HepG2 (cell line): Measurements from ENCODE around the gene DCDC2. TPM values are rescaled to one million over a fixed set of nuclear protein-coding genes. Genes with fewer than 3 reads are reported as not detected.

Experiments used
- ATF7-NPFF ChIP-seq: sonication (generic); formaldehyde crosslinking; IDR thresholded peaks from 2 replicates; pipeline ENCODE4 v1.8.1; 2023; ENCODE audit warnings: mild to moderate bottlenecking, low read depth, missing genetic modification reagents, moderate library complexity
- EZH2 ChIP-seq: conservative IDR thresholded peaks from 2 replicates; pipeline ENCODE4 v1.6.1; 2012; ENCODE audit warnings: mild to moderate bottlenecking, low read depth, low read length, moderate library complexity
- GFI1 ChIP-seq: sonication (generic); formaldehyde crosslinking; IDR thresholded peaks from 2 replicates; pipeline ENCODE4 v1.5.0; 2020; ENCODE audit warnings: missing genetic modification reagents, mild to moderate bottlenecking, borderline replicate concordance
- HNRNPK ChIP-seq: fragments of 200-400 bp; formaldehyde crosslinking; IDR thresholded peaks from 2 replicates; pipeline ENCODE4 v1.6.1; 2018; ENCODE audit warnings: low read length, low read depth, moderate library complexity, mild to moderate bottlenecking; ENCODE audit not compliant: poor library complexity, severe bottlenecking
- MEF2D ChIP-seq: sonication (generic); formaldehyde crosslinking; IDR thresholded peaks from 2 replicates; pipeline ENCODE4 v1.5.1; 2020; ENCODE audit warnings: mild to moderate bottlenecking, missing genetic modification reagents
- PAF1 ChIP-seq: IDR thresholded peaks from 2 replicates; pipeline ENCODE4 v1.6.1; 2016; ENCODE audit warnings: missing genetic modification reagents, missing compliant biosample characterization
- ZNF484 ChIP-seq: sonication (generic); formaldehyde crosslinking; IDR thresholded peaks from 2 replicates; pipeline ENCODE4 v1.5.1; 2020; ENCODE audit warnings: mild to moderate bottlenecking, low read depth, missing genetic modification reagents, borderline replicate concordance
- ZNF713 ChIP-seq: sonication (generic); formaldehyde crosslinking; IDR thresholded peaks from 2 replicates; pipeline ENCODE4 v1.4.0; 2020; ENCODE audit warnings: mild to moderate bottlenecking, missing genetic modification reagents
- polyA plus RNA-seq, 8 experiments: library from polyadenylated mRNA; depleted of rRNA in 3 of 8; stranded (reverse) in 7 of 8; unstranded in 1 of 8; fragments of >200 nt; fragmentation: Illumina TruSeq in 4 of 8; extraction: Trizol in 4 of 8; gene quantifications; 2 replicates each; pipeline versions ENCODE4 v1.2.1 to v1.2.3, GENCODE V29; 2011 to 2016; ENCODE audit warnings: low read depth in 4 of 8, missing spikeins in 1 of 8, mixed read lengths in 1 of 8; ENCODE audit not compliant: insufficient read depth in 1 of 8
- total RNA-seq, 5 experiments: library from RNA; depleted of rRNA; stranded (reverse); fragments of >200 nt; fragmentation: Illumina TruSeq; extraction: Trizol; gene quantifications; 2 replicates each; pipeline ENCODE4 v1.2.3, GENCODE V29; 2016; ENCODE audit warnings: low read depth in 1 of 5
- TF ChIP-seq, protein P1 (sequence below): conservative IDR thresholded peaks from 2 replicates; pipeline ENCODE4 v1.6.1; 2018; ENCODE audit warnings: missing genetic modification reagents
- TF ChIP-seq, protein P2 (sequence below): IDR thresholded peaks from 2 replicates; pipeline ENCODE4 v1.6.1; 2016; ENCODE audit warnings: control low read depth
- TF ChIP-seq, protein P3 (sequence below): sonication (generic); formaldehyde crosslinking; conservative IDR thresholded peaks from 2 replicates; pipeline ENCODE4 v1.8.1; 2023; ENCODE audit warnings: missing genetic modification reagents
- TF ChIP-seq, protein P4 (sequence below): sonication (generic); formaldehyde crosslinking; IDR thresholded peaks from 2 replicates; pipeline ENCODE4 v1.4.0; 2020; ENCODE audit warnings: low read depth, mild to moderate bottlenecking, missing genetic modification reagents
- TF ChIP-seq, protein P5 (sequence below): sonication (generic); formaldehyde crosslinking; IDR thresholded peaks from one replicate; pipeline ENCODE4 v1.5.1; 2020; ENCODE audit warnings: mild to moderate bottlenecking, missing genetic modification reagents; ENCODE audit errors: not compliant biosample characterization

The DCDC2 gene
- total and polyA plus RNA-seq, 2 of the 13 experiments (the other 11 are each of a cell fraction or from before 2014, with no cell fraction given): 9.0 to 36.2 TPM

DNA sequence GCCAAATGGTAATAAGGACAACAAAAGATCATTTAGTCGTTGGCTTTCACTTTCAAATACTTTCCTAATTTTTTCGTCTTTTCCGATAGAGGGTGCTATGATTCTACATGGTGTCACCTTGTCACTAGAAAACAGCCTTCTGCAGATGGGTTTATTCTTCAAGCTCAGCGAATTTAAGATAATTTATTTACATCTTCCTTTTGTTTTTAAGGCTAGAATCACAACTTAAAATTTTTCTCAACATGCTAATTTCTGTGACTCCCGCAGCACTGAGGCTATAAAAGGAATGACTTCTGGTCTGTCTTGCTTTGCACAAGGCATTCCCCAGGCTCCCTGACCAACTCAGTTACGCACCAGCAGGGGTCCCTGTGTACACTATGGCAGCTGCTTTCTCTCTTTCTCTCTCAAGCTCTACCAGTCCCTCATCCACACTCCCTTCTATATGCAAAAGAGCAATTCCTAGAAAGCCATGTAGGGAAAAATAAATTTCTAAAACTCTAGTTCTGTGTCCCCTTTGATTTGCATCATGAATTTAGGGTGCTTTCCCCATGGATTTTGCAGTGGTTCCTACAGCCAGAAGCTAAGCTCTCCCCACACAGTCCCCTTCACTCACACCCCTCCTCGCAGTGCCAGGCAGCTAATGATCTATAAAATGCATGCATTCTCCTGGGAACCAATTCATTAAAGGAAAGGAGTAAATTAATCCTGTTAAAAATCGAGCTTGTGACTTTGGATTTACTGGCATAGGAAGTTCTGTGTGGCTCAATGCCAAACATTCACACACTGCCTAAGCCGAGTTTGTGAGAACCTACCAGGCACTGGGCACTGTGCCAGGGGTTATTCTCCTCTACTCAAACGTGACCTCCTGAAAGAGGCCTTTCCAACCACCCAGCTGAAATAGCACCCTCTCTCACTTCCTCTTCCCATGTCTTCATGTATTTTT, 74.5 kb downstream of the DCDC2 start (continued):
- TF ChIP-seq, protein P1, sequence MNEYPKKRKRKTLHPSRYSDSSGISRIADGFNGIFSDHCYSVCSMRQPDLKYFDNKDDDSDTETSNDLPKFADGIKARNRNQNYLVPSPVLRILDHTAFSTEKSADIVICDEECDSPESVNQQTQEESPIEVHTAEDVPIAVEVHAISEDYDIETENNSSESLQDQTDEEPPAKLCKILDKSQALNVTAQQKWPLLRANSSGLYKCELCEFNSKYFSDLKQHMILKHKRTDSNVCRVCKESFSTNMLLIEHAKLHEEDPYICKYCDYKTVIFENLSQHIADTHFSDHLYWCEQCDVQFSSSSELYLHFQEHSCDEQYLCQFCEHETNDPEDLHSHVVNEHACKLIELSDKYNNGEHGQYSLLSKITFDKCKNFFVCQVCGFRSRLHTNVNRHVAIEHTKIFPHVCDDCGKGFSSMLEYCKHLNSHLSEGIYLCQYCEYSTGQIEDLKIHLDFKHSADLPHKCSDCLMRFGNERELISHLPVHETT (CRISPR knock-in tag): no peak
- TF ChIP-seq MEF2D (CRISPR knock-in tag): peak; percentile 65; the same call in 1 of the 2 replicates
- TF ChIP-seq, protein P2, sequence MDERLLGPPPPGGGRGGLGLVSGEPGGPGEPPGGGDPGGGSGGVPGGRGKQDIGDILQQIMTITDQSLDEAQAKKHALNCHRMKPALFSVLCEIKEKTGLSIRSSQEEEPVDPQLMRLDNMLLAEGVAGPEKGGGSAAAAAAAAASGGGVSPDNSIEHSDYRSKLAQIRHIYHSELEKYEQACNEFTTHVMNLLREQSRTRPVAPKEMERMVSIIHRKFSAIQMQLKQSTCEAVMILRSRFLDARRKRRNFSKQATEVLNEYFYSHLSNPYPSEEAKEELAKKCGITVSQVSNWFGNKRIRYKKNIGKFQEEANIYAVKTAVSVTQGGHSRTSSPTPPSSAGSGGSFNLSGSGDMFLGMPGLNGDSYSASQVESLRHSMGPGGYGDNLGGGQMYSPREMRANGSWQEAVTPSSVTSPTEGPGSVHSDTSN: no peak
- TF ChIP-seq GFI1 (CRISPR knock-in tag): peak; percentile 70
- no peak for TF ChIP-seq EZH2
- TF ChIP-seq, protein P3, sequence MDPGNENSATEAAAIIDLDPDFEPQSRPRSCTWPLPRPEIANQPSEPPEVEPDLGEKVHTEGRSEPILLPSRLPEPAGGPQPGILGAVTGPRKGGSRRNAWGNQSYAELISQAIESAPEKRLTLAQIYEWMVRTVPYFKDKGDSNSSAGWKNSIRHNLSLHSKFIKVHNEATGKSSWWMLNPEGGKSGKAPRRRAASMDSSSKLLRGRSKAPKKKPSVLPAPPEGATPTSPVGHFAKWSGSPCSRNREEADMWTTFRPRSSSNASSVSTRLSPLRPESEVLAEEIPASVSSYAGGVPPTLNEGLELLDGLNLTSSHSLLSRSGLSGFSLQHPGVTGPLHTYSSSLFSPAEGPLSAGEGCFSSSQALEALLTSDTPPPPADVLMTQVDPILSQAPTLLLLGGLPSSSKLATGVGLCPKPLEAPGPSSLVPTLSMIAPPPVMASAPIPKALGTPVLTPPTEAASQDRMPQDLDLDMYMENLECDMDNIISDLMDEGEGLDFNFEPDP (CRISPR knock-in tag): no peak
- TF ChIP-seq, protein P4, sequence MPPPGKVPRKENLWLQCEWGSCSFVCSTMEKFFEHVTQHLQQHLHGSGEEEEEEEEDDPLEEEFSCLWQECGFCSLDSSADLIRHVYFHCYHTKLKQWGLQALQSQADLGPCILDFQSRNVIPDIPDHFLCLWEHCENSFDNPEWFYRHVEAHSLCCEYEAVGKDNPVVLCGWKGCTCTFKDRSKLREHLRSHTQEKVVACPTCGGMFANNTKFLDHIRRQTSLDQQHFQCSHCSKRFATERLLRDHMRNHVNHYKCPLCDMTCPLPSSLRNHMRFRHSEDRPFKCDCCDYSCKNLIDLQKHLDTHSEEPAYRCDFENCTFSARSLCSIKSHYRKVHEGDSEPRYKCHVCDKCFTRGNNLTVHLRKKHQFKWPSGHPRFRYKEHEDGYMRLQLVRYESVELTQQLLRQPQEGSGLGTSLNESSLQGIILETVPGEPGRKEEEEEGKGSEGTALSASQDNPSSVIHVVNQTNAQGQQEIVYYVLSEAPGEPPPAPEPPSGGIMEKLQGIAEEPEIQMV: no peak
- TF ChIP-seq, protein P5, sequence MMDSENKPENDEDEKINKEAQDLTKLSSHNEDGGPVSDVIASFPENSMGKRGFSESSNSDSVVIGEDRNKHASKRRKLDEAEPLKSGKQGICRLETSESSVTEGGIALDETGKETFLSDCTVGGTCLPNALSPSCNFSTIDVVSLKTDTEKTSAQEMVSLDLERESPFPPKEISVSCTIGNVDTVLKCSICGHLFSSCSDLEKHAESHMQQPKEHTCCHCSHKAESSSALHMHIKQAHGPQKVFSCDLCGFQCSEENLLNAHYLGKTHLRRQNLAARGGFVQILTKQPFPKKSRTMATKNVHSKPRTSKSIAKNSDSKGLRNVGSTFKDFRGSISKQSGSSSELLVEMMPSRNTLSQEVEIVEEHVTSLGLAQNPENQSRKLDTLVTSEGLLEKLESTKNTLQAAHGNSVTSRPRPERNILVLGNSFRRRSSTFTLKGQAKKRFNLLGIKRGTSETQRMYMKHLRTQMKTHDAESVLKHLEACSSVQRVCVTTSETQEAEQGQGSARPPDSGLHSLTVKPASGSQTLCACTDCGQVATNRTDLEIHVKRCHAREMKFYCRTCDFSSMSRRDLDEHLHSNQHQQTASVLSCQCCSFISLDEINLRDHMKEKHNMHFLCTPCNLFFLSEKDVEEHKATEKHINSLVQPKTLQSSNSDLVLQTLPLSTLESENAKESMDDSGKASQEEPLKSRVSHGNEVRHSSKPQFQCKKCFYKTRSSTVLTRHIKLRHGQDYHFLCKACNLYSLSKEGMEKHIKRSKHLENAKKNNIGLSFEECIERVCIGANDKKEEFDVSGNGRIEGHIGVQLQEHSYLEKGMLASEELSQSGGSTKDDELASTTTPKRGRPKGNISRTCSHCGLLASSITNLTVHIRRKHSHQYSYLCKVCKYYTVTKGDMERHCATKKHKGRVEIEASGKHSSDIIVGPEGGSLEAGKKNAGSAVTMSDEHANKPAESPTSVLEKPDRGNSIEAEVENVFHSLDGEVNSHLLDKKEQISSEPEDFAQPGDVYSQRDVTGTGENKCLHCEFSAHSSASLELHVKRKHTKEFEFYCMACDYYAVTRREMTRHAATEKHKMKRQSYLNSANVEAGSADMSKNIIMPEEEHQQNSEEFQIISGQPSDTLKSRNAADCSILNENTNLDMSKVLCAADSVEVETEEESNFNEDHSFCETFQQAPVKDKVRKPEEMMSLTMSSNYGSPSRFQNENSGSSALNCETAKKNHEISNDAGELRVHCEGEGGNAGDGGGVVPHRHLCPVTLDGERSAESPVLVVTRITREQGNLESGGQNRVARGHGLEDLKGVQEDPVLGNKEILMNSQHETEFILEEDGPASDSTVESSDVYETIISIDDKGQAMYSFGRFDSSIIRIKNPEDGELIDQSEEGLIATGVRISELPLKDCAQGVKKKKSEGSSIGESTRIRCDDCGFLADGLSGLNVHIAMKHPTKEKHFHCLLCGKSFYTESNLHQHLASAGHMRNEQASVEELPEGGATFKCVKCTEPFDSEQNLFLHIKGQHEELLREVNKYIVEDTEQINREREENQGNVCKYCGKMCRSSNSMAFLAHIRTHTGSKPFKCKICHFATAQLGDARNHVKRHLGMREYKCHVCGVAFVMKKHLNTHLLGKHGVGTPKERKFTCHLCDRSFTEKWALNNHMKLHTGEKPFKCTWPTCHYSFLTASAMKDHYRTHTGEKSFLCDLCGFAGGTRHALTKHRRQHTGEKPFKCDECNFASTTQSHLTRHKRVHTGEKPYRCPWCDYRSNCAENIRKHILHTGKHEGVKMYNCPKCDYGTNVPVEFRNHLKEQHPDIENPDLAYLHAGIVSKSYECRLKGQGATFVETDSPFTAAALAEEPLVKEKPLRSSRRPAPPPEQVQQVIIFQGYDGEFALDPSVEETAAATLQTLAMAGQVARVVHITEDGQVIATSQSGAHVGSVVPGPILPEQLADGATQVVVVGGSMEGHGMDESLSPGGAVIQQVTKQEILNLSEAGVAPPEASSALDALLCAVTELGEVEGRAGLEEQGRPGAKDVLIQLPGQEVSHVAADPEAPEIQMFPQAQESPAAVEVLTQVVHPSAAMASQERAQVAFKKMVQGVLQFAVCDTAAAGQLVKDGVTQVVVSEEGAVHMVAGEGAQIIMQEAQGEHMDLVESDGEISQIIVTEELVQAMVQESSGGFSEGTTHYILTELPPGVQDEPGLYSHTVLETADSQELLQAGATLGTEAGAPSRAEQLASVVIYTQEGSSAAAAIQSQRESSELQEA: no peak
- no peak for TF ChIP-seq ZNF713 (CRISPR knock-in tag)
- TF ChIP-seq HNRNPK: no peak
- TF ChIP-seq PAF1 (CRISPR knock-in tag): no peak
- TF ChIP-seq ATF7-NPFF: 0 out of 2 replicates have a peak, but pooled peaks have one; percentile 2
- no peak for TF ChIP-seq ZNF484
